GM12801 (cell line): ENCODE results near the gene MAEA.

Experiments used
- CTCF ChIP-seq: IDR thresholded peaks from one replicate; pipeline ENCODE4 v1.5.1; 2011; ENCODE audit warnings: control low read depth; ENCODE audit not compliant: insufficient read length; ENCODE audit errors: extremely low read depth

Gene MAEA

GRCh38 chr4:1300466-1301455 lies 11.1 kb downstream of the MAEA start:
- TF ChIP-seq CTCF, result no peak

GRCh38 chr4:1302159-1302558 lies 12.5 kb downstream of the MAEA start:
- TF ChIP-seq CTCF, result no peak

- TF ChIP-seq CTCF, result no peak
Measured at GRCh38 chr4:1305261-1305711, 15.6 kb downstream of the MAEA start.

GRCh38 chr4:1305781-1306455 lies 16.2 kb downstream of the MAEA start:
- no peak for TF ChIP-seq CTCF

GRCh38 chr4:1307951-1308735 lies 18.5 kb downstream of the MAEA start:
- TF ChIP-seq CTCF, result no peak

- TF ChIP-seq CTCF, result no peak
Measured at GRCh38 chr4:1309261-1310010, 19.7 kb downstream of the MAEA start.
